ENCODE data around the gene PRDM10. TPM values are rescaled to one million over a fixed set of nuclear protein-coding genes. Genes with fewer than 3 reads are reported as not detected.

The PRDM10 gene
- total and polyA plus RNA-seq, 3 experiments from 2014 or later, result 2.8 to 17.7 (median 16.0) TPM

- ChIA-PET CTCF (interaction anchor here (1.1 kb wide), 1 partner anchor 1020 kb away, joined by 3 read pairs; the partner anchor contains the start of gene SNX19), POLR2A (interaction anchor here (0.7 to 1.0 kb wide), 2 partner anchors 106 to 107 kb away, joined by 3 to 4 read pairs; partner anchors contain the start of gene PRDM10)
- H3K4me3 Mint-ChIP-seq, result peak overlapping the region; percentile 90 to 96 (median 93)
These were observed 106.6 kb downstream of the PRDM10 start for GRCh38 chr11:129896062-129896461.

GRCh38 chr11:129895126-129896041 lies 107.3 kb downstream of the PRDM10 start, which contains the start of gene NFRKB:
NFRKB (minus strand) TSS chr11:129895578; CDS start chr11:129892849, 2,729 bp downstream.
- peak within 1 kb of the TSS; percentile 91 for H3K4me3 ChIP-seq (ENCODE audit: low read length)
- no peaks in the 10 kb centered on the region for H3K27me3 ChIP-seq (ENCODE audit: insufficient read depth, low read length, poor library complexity, severe bottlenecking)
- Mint-ChIP-seq H3K4me3 (peak within 1 kb of the TSS; percentile 90 to 96 (median 93)), H3K9me3 (no peaks in the 10 kb centered on the region), H3K36me3 (peaks cover 4 to 36% (median 12%) of the 10 kb centered on the region in 3 donors), H3K27ac (peak within 1 kb of the TSS; percentile 79 to 97 (median 91)), H3K27me3 (peaks cover 0 to 2% of the 10 kb centered on the region in 2 donors), H3K4me1 (peaks cover 35 to 50% (median 44%) of the 10 kb centered on the region in 3 donors)
- peak within 1 kb of the TSS; percentile 65 for H3K27ac ChIP-seq (ENCODE audit: low read depth, low read length)
- peaks cover 17% of the 10 kb centered on the region for H3K36me3 ChIP-seq (ENCODE audit: insufficient read depth, low read length)
- ChIA-PET CTCF (interaction anchor here (0.9 to 1.4 kb wide), 3 partner anchors 14 to 1021 kb away, joined by 3 to 7 read pairs (median 4); partner anchors contain the start of gene SNX19), POLR2A (interaction anchor here (0.6 to 1.0 kb wide), 6 partner anchors 41 to 226 kb away, joined by 3 to 4 read pairs (median 3); partner anchors contain the start of gene PRDM10)
- DNase-seq, result peak; percentile 79 to 89 (median 85)
- peaks cover 20% of the 10 kb centered on the region for H3K4me1 ChIP-seq (ENCODE audit: insufficient read depth, low read length)
- no peaks in the 10 kb centered on the region for H3K9me3 ChIP-seq (ENCODE audit: low read length)

More at GRCh38 chr11:129896062-129896461, 106.6 kb downstream of the PRDM10 start:
- peak overlapping the region; percentile 65 for H3K27ac ChIP-seq (ENCODE audit: low read depth, low read length)
- H3K9me3 ChIP-seq (ENCODE audit: low read length), result no peaks in the 10 kb centered on the region
- peaks cover 0 to 2% of the 10 kb centered on the region in 2 donors for H3K27me3 Mint-ChIP-seq
- DNase-seq, result no peak
- no peaks in the 10 kb centered on the region for H3K9me3 Mint-ChIP-seq
- H3K27ac Mint-ChIP-seq, result peak overlapping the region in 7 of 8 donors; percentile 74 to 91 (median 83)
- H3K4me1 ChIP-seq (ENCODE audit: insufficient read depth, low read length), result peaks cover 20% of the 10 kb centered on the region
- peak overlapping the region; percentile 91 for H3K4me3 ChIP-seq (ENCODE audit: low read length)
- H3K36me3 ChIP-seq (ENCODE audit: insufficient read depth, low read length), result peaks cover 15% of the 10 kb centered on the region
- H3K4me1 Mint-ChIP-seq, result peaks cover 35 to 49% (median 43%) of the 10 kb centered on the region in 3 donors
- H3K36me3 Mint-ChIP-seq, result peaks cover 4 to 33% (median 12%) of the 10 kb centered on the region in 3 donors
- no peaks in the 10 kb centered on the region for H3K27me3 ChIP-seq (ENCODE audit: insufficient read depth, low read length, poor library complexity, severe bottlenecking)

DNA sequence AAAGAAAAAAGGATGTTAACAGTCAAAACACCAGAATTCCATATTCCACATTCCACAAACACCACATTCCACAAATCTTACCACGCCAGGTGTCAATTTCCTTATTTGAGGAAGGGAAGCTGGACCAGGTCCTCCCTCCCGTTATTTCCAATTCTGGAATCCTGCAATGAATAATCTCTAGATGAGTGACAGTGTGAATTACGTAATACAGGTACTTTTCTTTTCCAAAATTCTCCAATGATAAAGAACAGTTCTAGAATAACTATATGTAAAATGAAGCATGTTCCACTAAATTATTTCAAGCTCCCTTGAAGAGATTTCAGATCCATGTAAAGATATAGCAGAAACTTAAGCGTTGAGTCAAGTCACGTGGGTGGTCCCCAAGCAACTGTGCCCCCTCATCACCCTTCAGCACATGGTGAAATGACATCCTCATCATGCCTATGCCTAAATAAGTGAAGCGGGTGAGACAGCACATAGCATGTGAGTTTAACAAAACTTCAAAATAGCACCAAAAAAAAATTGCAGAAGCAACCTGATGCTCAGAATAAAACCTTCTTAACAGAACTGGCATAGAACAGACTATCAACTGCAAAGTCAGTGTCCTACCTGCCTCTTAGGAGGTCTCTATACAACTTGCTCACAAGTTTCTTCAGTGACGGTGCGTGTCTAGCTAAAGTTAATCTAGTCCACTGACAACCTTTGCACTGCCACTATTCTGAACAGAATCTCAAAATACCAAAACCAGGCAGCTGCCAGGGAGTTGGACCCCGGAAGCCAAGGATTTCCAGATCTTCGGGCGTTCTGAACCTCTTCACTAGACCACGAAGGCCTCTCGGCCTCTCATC lies 108.1 kb downstream of the PRDM10 start:
- POLR2A ChIA-PET, result interaction anchor here (0.6 to 1.0 kb wide), 4 partner anchors 40 to 226 kb away, joined by 3 read pairs; no protein-coding TSS in a partner anchor
- H3K27me3 Mint-ChIP-seq, result peaks cover 0 to 2% of the 10 kb centered on the region in 2 donors

GRCh38 chr11:129888451-129888850 lies 114.2 kb downstream of the PRDM10 start:
- H3K9me3 ChIP-seq (ENCODE audit: low read length), result no peaks in the 10 kb centered on the region
- H3K4me1 ChIP-seq (ENCODE audit: insufficient read depth, low read length), result peaks cover 20% of the 10 kb centered on the region
- H3K27me3 ChIP-seq (ENCODE audit: insufficient read depth, low read length, poor library complexity, severe bottlenecking), result no peaks in the 10 kb centered on the region
- POLR2A ChIA-PET, result no interaction called here
- Mint-ChIP-seq H3K27me3 (no peaks in the 10 kb centered on the region), H3K4me1 (peaks cover 28 to 49% (median 46%) of the 10 kb centered on the region in 3 donors), H3K4me3 (peak overlapping the region in 3 of 7 donors; percentile 23 to 61 (median 47)), H3K9me3 (no peaks in the 10 kb centered on the region), H3K27ac (peak overlapping the region in 7 of 8 donors; percentile 55 to 93 (median 69)), H3K36me3 (peaks cover 20 to 89% (median 30%) of the 10 kb centered on the region in 3 donors)
- no peak overlapping the region for H3K4me3 ChIP-seq (ENCODE audit: low read length)
- peak in 2 of 5 donors; percentile 14 to 54 for DNase-seq
- CTCF ChIA-PET, result interaction anchor here (0.9 kb wide), 1 partner anchor 244 kb away, joined by 3 read pairs; no protein-coding TSS in a partner anchor
- H3K36me3 ChIP-seq (ENCODE audit: insufficient read depth, low read length), result peaks cover 62% of the 10 kb centered on the region
- no peak overlapping the region for H3K27ac ChIP-seq (ENCODE audit: low read depth, low read length)

More for the DNA sequence above, 108.1 kb downstream of the PRDM10 start:
- no peaks in the 10 kb centered on the region for H3K9me3 Mint-ChIP-seq
- H3K27me3 ChIP-seq (ENCODE audit: insufficient read depth, low read length, poor library complexity, severe bottlenecking), result no peaks in the 10 kb centered on the region
- peaks cover 40 to 57% (median 52%) of the 10 kb centered on the region in 3 donors for H3K4me1 Mint-ChIP-seq
- H3K27ac Mint-ChIP-seq, result peak overlapping the region; percentile 79 to 97 (median 91)
- peaks cover 4 to 41% (median 8%) of the 10 kb centered on the region in 3 donors for H3K36me3 Mint-ChIP-seq
- H3K36me3 ChIP-seq (ENCODE audit: insufficient read depth, low read length), result peaks cover 17% of the 10 kb centered on the region
- H3K27ac ChIP-seq (ENCODE audit: low read depth, low read length), result peak overlapping the region; percentile 65
- DNase-seq, result peak in 1 of 5 donors; percentile 10
- H3K4me1 ChIP-seq (ENCODE audit: insufficient read depth, low read length), result peaks cover 24% of the 10 kb centered on the region
- CTCF ChIA-PET, result interaction anchor here (0.8 to 1.4 kb wide), 3 partner anchors 13 to 237 kb away, joined by 3 to 7 read pairs (median 4); no protein-coding TSS in a partner anchor
- peak overlapping the region; percentile 91 for H3K4me3 ChIP-seq (ENCODE audit: low read length)
- H3K4me3 Mint-ChIP-seq, result peak overlapping the region; percentile 90 to 96 (median 93)
- no peaks in the 10 kb centered on the region for H3K9me3 ChIP-seq (ENCODE audit: low read length)

GRCh38 chr11:129885381-129885780 lies 117.3 kb downstream of the PRDM10 start:
- H3K4me1 ChIP-seq (ENCODE audit: insufficient read depth, low read length), result peaks cover 20% of the 10 kb centered on the region
- ChIA-PET POLR2A (no interaction called here), CTCF (interaction anchor here (1.4 kb wide), 1 partner anchor 247 kb away, joined by 3 read pairs; no protein-coding TSS in a partner anchor)
- no peaks in the 10 kb centered on the region for H3K27me3 ChIP-seq (ENCODE audit: insufficient read depth, low read length, poor library complexity, severe bottlenecking)
- no peaks in the 10 kb centered on the region for H3K27me3 Mint-ChIP-seq
- peaks cover 72% of the 10 kb centered on the region for H3K36me3 ChIP-seq (ENCODE audit: insufficient read depth, low read length)
- H3K4me3 ChIP-seq (ENCODE audit: low read length), result no peak overlapping the region
- H3K27ac Mint-ChIP-seq, result peak overlapping the region in 1 of 8 donors; percentile 46
- peaks cover 20 to 97% (median 32%) of the 10 kb centered on the region in 3 donors for H3K36me3 Mint-ChIP-seq
- no peak overlapping the region for H3K27ac ChIP-seq (ENCODE audit: low read depth, low read length)
- no peaks in the 10 kb centered on the region for H3K9me3 Mint-ChIP-seq
- no peak overlapping the region for H3K4me3 Mint-ChIP-seq
- peaks cover 14 to 28% (median 23%) of the 10 kb centered on the region in 3 donors for H3K4me1 Mint-ChIP-seq
- DNase-seq, result no peak
- H3K9me3 ChIP-seq (ENCODE audit: low read length), result no peaks in the 10 kb centered on the region

DNA sequence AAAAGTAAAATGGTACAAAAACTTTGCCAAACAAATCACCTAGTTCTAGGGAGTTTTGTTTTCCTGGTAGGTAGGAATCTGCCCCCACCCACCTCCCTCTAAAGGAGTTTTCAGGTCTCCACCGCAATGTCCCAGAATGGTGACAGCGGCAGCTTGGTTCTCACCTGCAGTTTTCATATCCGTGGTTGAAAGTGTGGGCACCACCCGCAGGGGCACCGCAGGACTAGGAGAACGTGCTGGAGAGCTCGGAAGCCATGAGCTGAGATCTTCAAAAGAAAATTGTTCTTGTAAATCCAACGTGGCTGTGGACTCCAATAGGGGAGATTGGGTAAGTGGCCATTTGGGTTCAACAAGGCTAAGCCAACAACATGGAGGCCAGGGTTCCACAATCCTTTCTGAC lies 118.1 kb downstream of the PRDM10 start:
- H3K27me3 Mint-ChIP-seq, result no peaks in the 10 kb centered on the region
- no peak overlapping the region for H3K4me3 Mint-ChIP-seq
- H3K9me3 Mint-ChIP-seq, result no peaks in the 10 kb centered on the region
- H3K27ac Mint-ChIP-seq, result peak overlapping the region in 1 of 8 donors; percentile 50
- POLR2A ChIA-PET, result no interaction called here
- H3K4me1 ChIP-seq (ENCODE audit: insufficient read depth, low read length), result peaks cover 16% of the 10 kb centered on the region
- H3K27me3 ChIP-seq (ENCODE audit: insufficient read depth, low read length, poor library complexity, severe bottlenecking), result no peaks in the 10 kb centered on the region
- CTCF ChIA-PET, result interaction anchor here (1.4 kb wide), 2 partner anchors 247 to 248 kb away, joined by 3 to 4 read pairs; no protein-coding TSS in a partner anchor
- H3K4me3 ChIP-seq (ENCODE audit: low read length), result no peak overlapping the region
- H3K36me3 Mint-ChIP-seq, result peaks cover 23 to 95% (median 38%) of the 10 kb centered on the region in 3 donors
- no peak for DNase-seq
- peaks cover 11 to 24% (median 18%) of the 10 kb centered on the region in 3 donors for H3K4me1 Mint-ChIP-seq
- H3K27ac ChIP-seq (ENCODE audit: low read depth, low read length), result no peak overlapping the region
- H3K9me3 ChIP-seq (ENCODE audit: low read length), result no peaks in the 10 kb centered on the region
- H3K36me3 ChIP-seq (ENCODE audit: insufficient read depth, low read length), result peaks cover 73% of the 10 kb centered on the region

Measured in CD8-positive, alpha-beta memory T cell (primary cell).